GM12878 (cell line): ENCODE data around the gene FGD4. TPM values are rescaled to one million over a fixed set of nuclear protein-coding genes. Genes with fewer than 3 reads are reported as not detected.

Experiments
- ATAC-seq: fragments of 200-7000 bp; cut with Tn5 transposase; 3 replicates; pipeline ENCODE4 v1.9.1; 2020; ENCODE audit warnings: mild to moderate bottlenecking, moderate library complexity
- BruUV-seq: library from RNA; stranded (reverse); fragments of 400-500 nt; replicated peaks from 2 replicates; lab custom pipeline; 2021; lab: Mats Ljungman, UMichigan
- CTCF ChIA-PET: fragments of 300-600 bp; sonication (Branson Sonifier 250); formaldehyde crosslinking; extraction: SDS; loops from one replicate; lab custom pipeline; 2021; ENCODE audit warnings: inconsistent platforms; lab: Yijun Ruan, JAX
- POLR2A ChIA-PET: fragments of 350-600 bp; formaldehyde crosslinking; extraction: SDS; loops from one replicate; lab custom pipeline; 2021; ENCODE audit warnings: inconsistent platforms; lab: Charles Lee
- RAD21 ChIA-PET: fragments of 300-600 bp; sonication (Branson Sonifier 250); formaldehyde crosslinking; loops from one replicate; lab custom pipeline; 2023; ENCODE audit warnings: antibody characterized with exemption; ENCODE audit not compliant: unreplicated experiment; lab: Charles Lee
- SMC1A ChIA-PET: fragments of 300-600 bp; sonication (Branson Sonifier 250); formaldehyde crosslinking; loops from one replicate; lab custom pipeline; 2023; ENCODE audit not compliant: unreplicated experiment, uncharacterized antibody; lab: Charles Lee
- DNase-seq: peaks from one replicate; pipeline ENCODE4 v3.0.0-alpha.2; 2011; ENCODE audit warnings: low read depth, low spot score
- FAIRE-seq: peaks from 3 replicates; lab custom pipeline; 2011; peaks lifted over from hg19 to GRCh38; lab: Jason Lieb, UNC
- H2AFZ ChIP-seq: 2 replicates; pipeline ENCODE4 v1.6.0; 2011; ENCODE audit warnings: low read depth, low read length, control low read depth; ENCODE audit not compliant: control insufficient read depth
- H3K27ac ChIP-seq: 2 replicates; pipeline ENCODE4 v1.5.1; 2011; ENCODE audit warnings: control low read depth; ENCODE audit not compliant: control insufficient read depth, insufficient read depth
- H3K27me3 ChIP-seq, 2 experiments: replicated peaks in 1 of 2; 2 replicates each; pipeline versions ENCODE4 v1.6.0 to v1.6.1; 2011; ENCODE audit warnings: low read length in 1 of 2; ENCODE audit not compliant: control insufficient read depth in 2 of 2, insufficient read depth in 2 of 2
- H3K36me3 ChIP-seq, 2 experiments: 2 replicates each; pipeline ENCODE4 v1.5.1; 2011; ENCODE audit warnings: low read length in 1 of 2; ENCODE audit not compliant: control insufficient read depth in 2 of 2, insufficient read depth in 2 of 2
- H3K4me1 ChIP-seq: 2 replicates; pipeline ENCODE4 v1.6.1; 2011; ENCODE audit warnings: mild to moderate bottlenecking, low read length, moderate library complexity, mixed read lengths; ENCODE audit not compliant: control insufficient read depth, insufficient read depth
- H3K4me2 ChIP-seq: 2 replicates; pipeline ENCODE4 v1.6.0; 2011; ENCODE audit warnings: control low read depth; ENCODE audit not compliant: control insufficient read depth, insufficient read depth
- H3K4me3 ChIP-seq: fragments of 200-600 bp; sonication (generic); 2 replicates; pipeline ENCODE4 v1.5.1; 2016
- H3K79me2 ChIP-seq: 2 replicates; pipeline ENCODE4 v1.6.0; 2011; ENCODE audit warnings: low read length; ENCODE audit not compliant: control insufficient read depth, insufficient read depth
- H3K9ac ChIP-seq: 2 replicates; pipeline ENCODE4 v1.8.0; 2011; ENCODE audit warnings: low read length, control low read depth, mixed read lengths; ENCODE audit not compliant: control insufficient read depth, insufficient read depth
- H3K9me3 ChIP-seq: replicated peaks from 3 replicates; pipeline ENCODE4 v1.5.1; 2011; ENCODE audit warnings: mild to moderate bottlenecking, low read length; ENCODE audit not compliant: control insufficient read depth, insufficient read depth
- H4K20me1 ChIP-seq: 2 replicates; pipeline ENCODE4 v1.6.0; 2011; ENCODE audit not compliant: control insufficient read depth, insufficient read depth
- NFYB ChIP-seq: IDR thresholded peaks from 2 replicates; pipeline ENCODE4 v1.6.1; 2011; ENCODE audit warnings: low read depth, mild to moderate bottlenecking, low read length, improper control_type of control experiment, moderate library complexity; ENCODE audit not compliant: insufficient read depth
- RFX5 ChIP-seq: IDR thresholded peaks from 2 replicates; pipeline ENCODE4 v1.6.1; 2011; ENCODE audit warnings: low read depth, low read length, improper control_type of control experiment
- ZBTB40 ChIP-seq: fragments of 450-650 bp; IDR thresholded peaks from 2 replicates; pipeline ENCODE4 v1.6.1; 2016; ENCODE audit warnings: mild to moderate bottlenecking, moderate library complexity, borderline replicate concordance
- WGBS: methylation state at CpG from one replicate; pipeline ENCODE4 v1.1.6; 2016; ENCODE audit warnings: low lambda C conversion rate; ENCODE audit not compliant: insufficient replicate concordance, insufficient coverage; ENCODE audit errors: missing lambda C conversion rate; 5-methylcytosine and 5-hydroxymethylcytosine counted together
- in situ Hi-C: fragments of 300-500 bp; cut with MboI; formaldehyde crosslinking; loops from 9 replicates; pipeline ENCODE4 v1.14.3; 2018; ENCODE audit warnings: mixed read lengths
- intact Hi-C: fragments of 100-400 bp; cut with micrococcal nuclease; formaldehyde crosslinking; loops from one replicate; pipeline ENCODE4 v1.14.2; 2022; ENCODE audit not compliant: unreplicated experiment
- polyA plus RNA-seq, 11 experiments: library from polyadenylated mRNA; depleted of rRNA in 4 of 11; unstranded in 6 of 11; stranded (reverse) in 5 of 11; fragments of >200 nt; fragmentation: Nextera tagmentation in 4 of 11; fragmentation: Illumina TruSeq in 1 of 11; extraction: Ambion mirVana in 4 of 11; extraction: Trizol in 1 of 11; gene quantifications; 1 replicate in 1 of 11; 2 replicates in 10 of 11; pipeline versions ENCODE4 v1.2.1 to v1.2.3, GENCODE V29; 2011 to 2016; ENCODE audit warnings: inconsistent platforms in 2 of 11, missing spikeins in 2 of 11, low read depth in 1 of 11
- total RNA-seq, 4 experiments: library from RNA; depleted of rRNA in 3 of 4; stranded (reverse); fragments of >200 nt in 3 of 4; fragmentation: Illumina TruSeq in 1 of 4; extraction: Trizol in 1 of 4; gene quantifications; 2 replicates each; pipeline versions ENCODE4 v1.2.1 to v1.2.3, GENCODE V29; 2013 to 2021

FGD4 gene
- total and polyA plus RNA-seq, 10 of the 15 experiments (the other 5 are each of a cell fraction or from before 2014, with no cell fraction given), result 0.01 to 0.18 (median 0.08) TPM; not detected in 3

DNA sequence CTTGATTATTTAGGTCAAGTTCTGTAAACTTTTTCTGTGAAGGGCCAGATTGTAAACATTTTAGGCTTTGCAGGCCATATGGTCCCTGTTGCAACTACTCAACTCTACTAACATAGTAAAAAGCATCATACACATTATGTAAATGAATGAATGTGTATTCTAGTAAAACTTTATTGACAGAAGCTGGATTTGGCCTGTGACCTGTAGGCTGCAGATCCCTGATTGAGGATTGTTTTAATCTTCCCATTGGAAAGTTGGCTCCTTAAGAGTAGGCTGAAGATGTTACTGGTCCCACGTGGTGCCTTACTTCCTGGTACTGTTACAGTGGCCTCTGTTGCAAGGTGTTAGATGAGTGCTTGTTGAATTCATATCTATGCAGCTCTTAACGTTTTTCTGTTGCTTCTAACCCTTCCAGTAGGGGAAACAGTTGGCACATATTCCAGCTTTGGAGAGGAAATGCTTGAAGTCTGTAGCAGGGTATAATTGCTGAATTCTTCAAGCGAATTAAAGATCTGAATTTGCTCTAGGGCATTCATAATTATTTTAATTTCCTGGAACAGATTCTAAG, 146.1 kb downstream of the FGD4 start:
- CTCF ChIA-PET, result interaction anchor here (1.7 kb wide), 1 partner anchor 12 kb away, joined by 3 read pairs; no protein-coding TSS in a partner anchor
- in situ Hi-C loops, result no loop called here
- H3K4me1 ChIP-seq, result no peaks in the 10 kb centered on the region
- RAD21 ChIA-PET, result no interaction called here
- no peaks in the 10 kb centered on the region for H3K79me2 ChIP-seq
- no peak overlapping the region for H2AFZ ChIP-seq
- intact Hi-C loops, result no loop called here
- POLR2A ChIA-PET, result interaction anchor here (1.1 kb wide), 1 partner anchor 63 kb away, joined by 3 read pairs; no protein-coding TSS in a partner anchor
- TF ChIP-seq RFX5 (no peak), NFYB (no peak), ZBTB40 (peak; percentile 37; the same call in 1 of the 2 replicates)
- no TSS peak for BruUV-seq
- SMC1A ChIA-PET, result no interaction called here
- FAIRE-seq (no peak), ATAC-seq (no peak), DNase-seq (no peak)
- H3K27me3 ChIP-seq, result no peaks in the 10 kb centered on the region; a peak in 1 of 4 replicates
- H3K9me3 ChIP-seq, result no peaks in the 10 kb centered on the region
- no peak overlapping the region for H3K4me2 ChIP-seq
- no peak overlapping the region for H3K27ac ChIP-seq
- H3K4me3 ChIP-seq, result no peak overlapping the region
- no peak overlapping the region for H3K9ac ChIP-seq
- H3K36me3 ChIP-seq, result no peaks in the 10 kb centered on the region
- WGBS, result 50% methylated on average over 3 of the region's 3 CpGs
- H4K20me1 ChIP-seq, result no peaks in the 10 kb centered on the region
